ENCODE results near the gene CHST11.

Gene CHST11

DNA sequence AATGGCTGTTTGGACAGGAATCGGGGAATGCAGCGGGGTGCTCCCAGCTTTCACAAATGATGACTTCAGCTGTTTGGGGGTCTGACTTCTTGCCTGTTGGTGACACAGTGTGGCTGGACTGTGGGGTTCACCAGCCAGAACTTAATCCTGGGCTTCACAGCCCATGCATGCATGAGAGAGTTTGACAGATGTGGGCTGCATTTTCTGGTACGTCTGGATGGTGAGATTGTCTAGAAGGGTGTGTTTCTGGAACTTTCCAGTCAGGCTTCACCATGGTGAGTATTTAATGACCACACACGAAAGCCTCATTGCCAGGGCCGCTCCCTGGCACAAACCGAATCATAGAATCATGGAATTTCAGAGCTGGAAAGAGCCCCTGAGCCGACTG lies 29.6 kb downstream of the CHST11 start:
- H3K36me3 ChIP-seq (ENCODE audit: control insufficient read depth in 2 of 2, insufficient read depth in 2 of 2, low read length in 2 of 2), result no peaks in the 10 kb centered on the region
- H3K4me1 ChIP-seq (ENCODE audit: control insufficient read depth in 2 of 2, insufficient read depth in 2 of 2, low read length in 2 of 2), result peaks cover 6 to 8% of the 10 kb centered on the region in 2 donors
- H3K4me3 ChIP-seq (ENCODE audit: low read length in 2 of 2), result no peak overlapping the region
- no peak overlapping the region for H3K9ac ChIP-seq (ENCODE audit: low read depth in 1 of 2, low read length in 2 of 2)
- no peaks in the 10 kb centered on the region for H3K27me3 ChIP-seq (ENCODE audit: control insufficient read depth in 2 of 2, insufficient read depth in 2 of 2, low read length in 2 of 2)
- H3K27ac ChIP-seq (ENCODE audit: low read depth in 2 of 2, low read length in 2 of 2), result no peak overlapping the region
- no peaks in the 10 kb centered on the region for H3K9me3 ChIP-seq (ENCODE audit: control insufficient read depth in 2 of 2, low read length in 2 of 2)

DNA sequence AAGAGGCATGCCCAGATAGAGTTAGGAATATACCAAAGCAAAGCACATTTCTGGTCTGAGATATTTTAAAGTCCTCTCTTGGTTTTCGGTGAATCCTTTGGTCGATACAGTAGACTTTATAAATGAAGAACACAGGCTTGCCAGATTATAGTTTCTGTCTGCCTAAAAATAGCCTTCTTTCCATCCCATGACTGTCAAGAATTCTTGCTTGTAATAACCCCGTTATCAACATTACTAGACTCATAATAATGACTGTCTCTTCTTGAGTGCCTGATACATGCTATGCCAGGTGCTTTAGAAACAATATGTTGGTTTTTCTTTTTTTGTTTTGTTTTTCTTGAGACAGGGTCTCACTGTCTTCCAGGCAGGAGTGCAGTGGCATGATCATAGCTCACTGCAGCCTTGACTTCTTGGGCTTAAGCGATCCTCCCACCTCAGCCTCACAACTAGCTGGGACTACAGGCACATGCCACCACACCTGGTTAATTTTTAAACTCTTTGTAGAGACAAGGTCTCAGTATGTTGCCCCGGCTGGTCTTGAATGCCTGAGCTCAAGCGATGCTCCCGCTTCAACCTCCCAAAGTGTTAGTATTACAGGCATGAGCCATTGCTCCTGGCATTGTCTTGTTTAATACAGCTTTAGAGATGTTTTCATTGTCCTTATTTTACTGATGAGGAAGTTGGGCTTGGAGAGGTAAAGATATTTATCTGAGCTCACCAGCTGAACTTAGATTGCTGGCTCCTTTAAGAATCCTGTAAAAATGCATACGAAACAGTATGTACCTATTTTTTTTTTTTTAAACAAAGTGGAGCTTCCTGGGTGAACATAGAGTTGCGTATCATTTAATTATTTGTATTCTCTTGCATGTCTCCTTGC lies 30.4 kb downstream of the CHST11 start:
- Histone ChIP-seq H3K4me1 (ENCODE audit: control insufficient read depth in 2 of 2, insufficient read depth in 2 of 2, low read length in 2 of 2) (peaks cover 4 to 8% of the 10 kb centered on the region in 2 donors), H3K4me3 (ENCODE audit: low read length in 2 of 2) (no peak overlapping the region), H3K36me3 (ENCODE audit: control insufficient read depth in 2 of 2, insufficient read depth in 2 of 2, low read length in 2 of 2) (no peaks in the 10 kb centered on the region), H3K9ac (ENCODE audit: low read depth in 1 of 2, low read length in 2 of 2) (no peak overlapping the region), H3K9me3 (ENCODE audit: control insufficient read depth in 2 of 2, low read length in 2 of 2) (no peaks in the 10 kb centered on the region), H3K27me3 (ENCODE audit: control insufficient read depth in 2 of 2, insufficient read depth in 2 of 2, low read length in 2 of 2) (no peaks in the 10 kb centered on the region), H3K27ac (ENCODE audit: low read depth in 2 of 2, low read length in 2 of 2) (no peak overlapping the region)

GRCh38 chr12:104488374-104488773 lies 31.6 kb downstream of the CHST11 start:
- H3K36me3 ChIP-seq (ENCODE audit: control insufficient read depth in 2 of 2, insufficient read depth in 2 of 2, low read length in 2 of 2), result no peaks in the 10 kb centered on the region
- no peaks in the 10 kb centered on the region for H3K27me3 ChIP-seq (ENCODE audit: control insufficient read depth in 2 of 2, insufficient read depth in 2 of 2, low read length in 2 of 2)
- peaks cover 4 to 8% of the 10 kb centered on the region in 2 donors for H3K4me1 ChIP-seq (ENCODE audit: control insufficient read depth in 2 of 2, insufficient read depth in 2 of 2, low read length in 2 of 2)
- no peak overlapping the region for H3K27ac ChIP-seq (ENCODE audit: low read depth in 2 of 2, low read length in 2 of 2)
- H3K9ac ChIP-seq (ENCODE audit: low read depth in 1 of 2, low read length in 2 of 2), result no peak overlapping the region
- H3K4me3 ChIP-seq (ENCODE audit: low read length in 2 of 2), result no peak overlapping the region
- H3K9me3 ChIP-seq (ENCODE audit: control insufficient read depth in 2 of 2, low read length in 2 of 2), result no peaks in the 10 kb centered on the region

DNA sequence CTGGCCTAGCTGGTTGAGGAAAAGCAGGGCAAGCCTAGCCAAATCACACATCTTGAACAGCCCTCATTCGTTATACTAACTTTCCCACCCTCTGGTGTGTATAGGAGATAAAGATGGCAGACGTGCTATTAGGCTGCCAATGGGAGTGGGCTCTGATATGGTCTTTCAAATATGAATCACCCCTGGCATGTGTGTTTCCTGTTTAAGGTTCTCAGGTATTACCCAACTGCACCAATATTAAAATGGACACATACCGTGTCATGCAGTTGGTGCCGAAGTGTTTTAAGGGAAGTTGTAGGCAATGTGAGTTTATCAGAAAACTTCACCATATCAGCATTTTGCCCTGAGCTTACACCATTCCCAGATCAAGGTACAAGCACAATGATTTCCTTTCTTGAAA lies 33.4 kb downstream of the CHST11 start:
- H3K36me3 ChIP-seq (ENCODE audit: control insufficient read depth in 2 of 2, insufficient read depth in 2 of 2, low read length in 2 of 2), result no peaks in the 10 kb centered on the region
- peaks cover 4 to 8% of the 10 kb centered on the region in 2 donors for H3K4me1 ChIP-seq (ENCODE audit: control insufficient read depth in 2 of 2, insufficient read depth in 2 of 2, low read length in 2 of 2)
- no peaks in the 10 kb centered on the region for H3K9me3 ChIP-seq (ENCODE audit: control insufficient read depth in 2 of 2, low read length in 2 of 2)
- no peaks in the 10 kb centered on the region for H3K27me3 ChIP-seq (ENCODE audit: control insufficient read depth in 2 of 2, insufficient read depth in 2 of 2, low read length in 2 of 2)
- H3K27ac ChIP-seq (ENCODE audit: low read depth in 2 of 2, low read length in 2 of 2), result no peak overlapping the region
- H3K4me3 ChIP-seq (ENCODE audit: low read length in 2 of 2), result no peak overlapping the region
- H3K9ac ChIP-seq (ENCODE audit: low read depth in 1 of 2, low read length in 2 of 2), result no peak overlapping the region

DNA sequence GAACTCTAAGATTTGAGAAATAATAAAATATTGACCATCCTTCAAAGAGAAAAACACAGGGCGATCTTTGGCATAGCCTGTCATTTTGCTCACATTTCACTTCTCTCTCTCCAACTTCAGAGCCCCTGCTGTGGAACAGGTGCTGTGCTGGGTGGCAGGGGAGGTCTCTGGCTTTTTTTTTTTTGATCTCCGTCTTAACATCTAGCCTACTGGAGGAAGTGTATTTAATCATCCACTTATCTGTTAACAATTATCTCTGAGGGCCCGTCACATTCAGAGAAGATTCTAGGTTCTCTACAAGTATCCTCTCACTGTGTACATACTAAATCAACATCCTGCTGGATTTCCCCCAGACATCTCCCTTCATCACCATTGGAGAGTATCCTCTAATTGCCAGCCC lies 34.1 kb downstream of the CHST11 start:
- Histone ChIP-seq H3K9ac (ENCODE audit: low read depth in 1 of 2, low read length in 2 of 2) (no peak overlapping the region), H3K27me3 (ENCODE audit: control insufficient read depth in 2 of 2, insufficient read depth in 2 of 2, low read length in 2 of 2) (no peaks in the 10 kb centered on the region), H3K4me3 (ENCODE audit: low read length in 2 of 2) (no peak overlapping the region), H3K36me3 (ENCODE audit: control insufficient read depth in 2 of 2, insufficient read depth in 2 of 2, low read length in 2 of 2) (no peaks in the 10 kb centered on the region), H3K9me3 (ENCODE audit: control insufficient read depth in 2 of 2, low read length in 2 of 2) (no peaks in the 10 kb centered on the region), H3K27ac (ENCODE audit: low read depth in 2 of 2, low read length in 2 of 2) (no peak overlapping the region), H3K4me1 (ENCODE audit: control insufficient read depth in 2 of 2, insufficient read depth in 2 of 2, low read length in 2 of 2) (peaks cover 4 to 8% of the 10 kb centered on the region in 2 donors)

DNA sequence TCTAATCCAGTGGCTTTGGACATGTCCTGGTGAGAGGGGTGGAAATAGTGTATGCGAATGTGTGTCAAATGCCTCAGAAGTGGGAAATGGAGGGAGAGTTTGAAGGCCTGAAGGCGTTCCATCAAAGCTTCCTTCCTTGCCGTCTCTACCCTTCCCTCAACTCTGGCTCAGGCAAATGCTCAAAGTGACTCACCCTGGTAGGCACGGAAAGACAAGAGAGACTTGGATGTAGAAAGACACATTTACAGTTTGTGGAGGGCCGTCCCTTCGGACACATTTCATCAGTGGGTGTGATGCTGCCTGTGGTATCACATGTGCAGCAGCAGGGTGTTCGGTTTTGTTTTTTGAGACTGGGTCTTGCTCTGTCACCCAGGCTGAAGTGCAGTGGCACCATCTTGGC lies 36.7 kb downstream of the CHST11 start:
- H3K27ac ChIP-seq (ENCODE audit: low read depth in 2 of 2, low read length in 2 of 2), result peak overlapping the region in 1 of 2 donors; percentile 43
- no peaks in the 10 kb centered on the region for H3K27me3 ChIP-seq (ENCODE audit: control insufficient read depth in 2 of 2, insufficient read depth in 2 of 2, low read length in 2 of 2)
- no peak overlapping the region for H3K9ac ChIP-seq (ENCODE audit: low read depth in 1 of 2, low read length in 2 of 2)
- no peaks in the 10 kb centered on the region for H3K9me3 ChIP-seq (ENCODE audit: control insufficient read depth in 2 of 2, low read length in 2 of 2)
- no peaks in the 10 kb centered on the region for H3K36me3 ChIP-seq (ENCODE audit: control insufficient read depth in 2 of 2, insufficient read depth in 2 of 2, low read length in 2 of 2)
- no peaks in the 10 kb centered on the region for H3K4me1 ChIP-seq (ENCODE audit: control insufficient read depth in 2 of 2, insufficient read depth in 2 of 2, low read length in 2 of 2)
- H3K4me3 ChIP-seq (ENCODE audit: low read length in 2 of 2), result no peak overlapping the region

DNA sequence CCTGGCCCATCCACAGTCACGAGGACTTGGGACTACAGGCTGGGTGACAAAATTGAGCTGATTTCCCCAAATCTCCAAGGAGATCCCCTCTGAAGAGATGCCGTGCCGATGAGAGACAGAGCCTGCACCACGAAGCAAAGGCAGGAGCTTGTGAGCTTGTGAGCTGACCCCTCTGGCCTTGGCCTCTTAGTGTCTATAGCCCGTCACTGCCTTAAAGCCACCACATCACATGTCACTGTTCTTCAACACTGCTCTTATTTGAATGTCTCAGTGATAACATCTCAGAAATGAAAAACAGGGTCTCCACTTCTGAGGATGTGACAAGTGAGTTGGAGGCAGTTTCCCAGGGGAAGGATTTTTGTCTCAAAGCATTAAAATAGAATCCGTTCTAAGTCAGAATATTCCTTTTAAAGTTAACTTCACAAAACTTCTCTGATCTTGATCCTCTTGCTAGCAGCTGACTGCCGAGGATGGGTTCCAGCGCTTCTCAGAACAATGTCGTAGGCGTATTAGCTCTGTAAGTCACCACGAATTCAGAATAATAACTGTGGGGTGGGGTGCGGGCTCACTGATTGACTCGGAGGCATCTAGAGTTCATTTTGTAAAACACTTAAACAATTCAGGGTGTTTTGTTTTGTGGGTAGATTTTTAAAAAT lies 37.5 kb downstream of the CHST11 start:
- H3K4me1 ChIP-seq (ENCODE audit: control insufficient read depth in 2 of 2, insufficient read depth in 2 of 2, low read length in 2 of 2), result no peaks in the 10 kb centered on the region
- H3K36me3 ChIP-seq (ENCODE audit: control insufficient read depth in 2 of 2, insufficient read depth in 2 of 2, low read length in 2 of 2), result no peaks in the 10 kb centered on the region
- no peaks in the 10 kb centered on the region for H3K27me3 ChIP-seq (ENCODE audit: control insufficient read depth in 2 of 2, insufficient read depth in 2 of 2, low read length in 2 of 2)
- peak overlapping the region; percentile 43 to 52 for H3K27ac ChIP-seq (ENCODE audit: low read depth in 2 of 2, low read length in 2 of 2)
- no peaks in the 10 kb centered on the region for H3K9me3 ChIP-seq (ENCODE audit: control insufficient read depth in 2 of 2, low read length in 2 of 2)
- peak overlapping the region in 1 of 2 donors; percentile 2 for H3K9ac ChIP-seq (ENCODE audit: low read depth in 1 of 2, low read length in 2 of 2)
- H3K4me3 ChIP-seq (ENCODE audit: low read length in 2 of 2), result peak overlapping the region in 1 of 2 donors; percentile 35

GRCh38 chr12:104494793-104495158 lies 38.0 kb downstream of the CHST11 start:
- peak overlapping the region in 1 of 2 donors; percentile 35 for H3K4me3 ChIP-seq (ENCODE audit: low read length in 2 of 2)
- no peaks in the 10 kb centered on the region for H3K27me3 ChIP-seq (ENCODE audit: control insufficient read depth in 2 of 2, insufficient read depth in 2 of 2, low read length in 2 of 2)
- no peaks in the 10 kb centered on the region for H3K9me3 ChIP-seq (ENCODE audit: control insufficient read depth in 2 of 2, low read length in 2 of 2)
- H3K9ac ChIP-seq (ENCODE audit: low read depth in 1 of 2, low read length in 2 of 2), result no peak overlapping the region
- H3K4me1 ChIP-seq (ENCODE audit: control insufficient read depth in 2 of 2, insufficient read depth in 2 of 2, low read length in 2 of 2), result no peaks in the 10 kb centered on the region
- no peaks in the 10 kb centered on the region for H3K36me3 ChIP-seq (ENCODE audit: control insufficient read depth in 2 of 2, insufficient read depth in 2 of 2, low read length in 2 of 2)
- peak overlapping the region; percentile 25 to 41 for H3K27ac ChIP-seq (ENCODE audit: low read depth in 2 of 2, low read length in 2 of 2)

GRCh38 chr12:104495786-104496185 lies 39.0 kb downstream of the CHST11 start:
- no peak overlapping the region for H3K9ac ChIP-seq (ENCODE audit: low read depth in 1 of 2, low read length in 2 of 2)
- H3K27ac ChIP-seq (ENCODE audit: low read depth in 2 of 2, low read length in 2 of 2), result no peak overlapping the region
- no peaks in the 10 kb centered on the region for H3K27me3 ChIP-seq (ENCODE audit: control insufficient read depth in 2 of 2, insufficient read depth in 2 of 2, low read length in 2 of 2)
- H3K36me3 ChIP-seq (ENCODE audit: control insufficient read depth in 2 of 2, insufficient read depth in 2 of 2, low read length in 2 of 2), result no peaks in the 10 kb centered on the region
- H3K4me1 ChIP-seq (ENCODE audit: control insufficient read depth in 2 of 2, insufficient read depth in 2 of 2, low read length in 2 of 2), result no peaks in the 10 kb centered on the region
- H3K9me3 ChIP-seq (ENCODE audit: control insufficient read depth in 2 of 2, low read length in 2 of 2), result no peaks in the 10 kb centered on the region
- no peak overlapping the region for H3K4me3 ChIP-seq (ENCODE audit: low read length in 2 of 2)

DNA sequence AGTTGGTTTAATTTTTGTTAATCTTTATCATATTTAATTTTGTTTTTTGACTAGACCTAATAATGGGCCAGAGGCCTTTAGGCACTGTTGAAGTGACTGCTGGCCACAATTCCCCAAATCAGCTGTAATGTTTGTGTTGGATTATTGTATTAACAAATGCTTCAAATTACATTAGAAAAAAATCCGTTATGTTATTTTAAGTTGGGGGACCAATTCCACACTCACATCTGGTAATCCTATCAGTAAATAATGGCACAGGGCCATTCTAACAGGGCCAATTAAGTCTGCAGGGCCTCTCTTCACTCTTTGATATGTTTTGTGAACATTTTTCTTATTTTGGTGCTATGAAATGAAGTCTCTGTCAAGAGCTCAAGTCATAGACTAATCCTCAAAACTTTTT lies 39.6 kb downstream of the CHST11 start:
- Histone ChIP-seq H3K4me1 (ENCODE audit: control insufficient read depth in 2 of 2, insufficient read depth in 2 of 2, low read length in 2 of 2) (no peaks in the 10 kb centered on the region), H3K4me3 (ENCODE audit: low read length in 2 of 2) (no peak overlapping the region), H3K9ac (ENCODE audit: low read depth in 1 of 2, low read length in 2 of 2) (no peak overlapping the region), H3K27me3 (ENCODE audit: control insufficient read depth in 2 of 2, insufficient read depth in 2 of 2, low read length in 2 of 2) (no peaks in the 10 kb centered on the region), H3K36me3 (ENCODE audit: control insufficient read depth in 2 of 2, insufficient read depth in 2 of 2, low read length in 2 of 2) (no peaks in the 10 kb centered on the region), H3K9me3 (ENCODE audit: control insufficient read depth in 2 of 2, low read length in 2 of 2) (no peaks in the 10 kb centered on the region), H3K27ac (ENCODE audit: low read depth in 2 of 2, low read length in 2 of 2) (no peak overlapping the region)
